ENCODE results near the gene USP26.
"Not testable (repeated sequence)": the region's sequence is repeated elsewhere in the genome, so short reads cannot be mapped to it uniquely, and the experiment has no call there.

Gene USP26

GRCh38 chrX:133097031-133097430 is at the start of gene USP26:
USP26 (minus strand) TSS chrX:133097109; CDS start chrX:133028220, 68,889 bp downstream.
- DNase-seq (ENCODE audit: low read depth in 2 of 2): no peak

- no peak for DNase-seq (ENCODE audit: low read depth in 2 of 2)
These were observed 37.4 kb upstream of the USP26 start for GRCh38 chrX:133134282-133134681.

GRCh38 chrX:133120406-133120805 is 23.5 kb upstream of the USP26 start:
- no peak for DNase-seq (ENCODE audit: low read depth in 2 of 2)

GRCh38 chrX:133094098-133094731 is 2.7 kb downstream of the USP26 start:
- no peak for DNase-seq (ENCODE audit: low read depth in 2 of 2)

GRCh38 chrX:133090236-133090809 is 6.6 kb downstream of the USP26 start:
- no peak for DNase-seq (ENCODE audit: low read depth in 2 of 2)

- DNase-seq (ENCODE audit: low read depth in 2 of 2): no peak
These were observed 7.5 kb downstream of the USP26 start for GRCh38 chrX:133089411-133089810.

- DNase-seq (ENCODE audit: low read depth in 2 of 2): no peak
These were observed 11.1 kb downstream of the USP26 start for GRCh38 chrX:133085785-133086184.

GRCh38 chrX:133085056-133085455 is 11.9 kb downstream of the USP26 start:
- DNase-seq (ENCODE audit: low read depth in 2 of 2): not testable (repeated sequence)

GRCh38 chrX:133083899-133084298 is 13.0 kb downstream of the USP26 start:
- DNase-seq (ENCODE audit: low read depth in 2 of 2): no peak

- no peak for DNase-seq (ENCODE audit: low read depth in 2 of 2)
These were observed 14.9 kb downstream of the USP26 start for GRCh38 chrX:133081990-133082389.

GRCh38 chrX:133077856-133078255 is 19.1 kb downstream of the USP26 start:
- DNase-seq (ENCODE audit: low read depth in 2 of 2): not testable (repeated sequence)

- DNase-seq (ENCODE audit: low read depth in 2 of 2): no peak
These were observed 24.3 kb downstream of the USP26 start for GRCh38 chrX:133072566-133072965.

- no peak for DNase-seq (ENCODE audit: low read depth in 2 of 2)
These were observed 28.4 kb downstream of the USP26 start for GRCh38 chrX:133068461-133068860.

- DNase-seq (ENCODE audit: low read depth in 2 of 2): no peak
These were observed 40.6 kb downstream of the USP26 start for GRCh38 chrX:133056341-133056740.

- DNase-seq (ENCODE audit: low read depth in 2 of 2): no peak
These were observed 42.0 kb downstream of the USP26 start for GRCh38 chrX:133054761-133055405.

- DNase-seq (ENCODE audit: low read depth in 2 of 2): no peak
These were observed 42.9 kb downstream of the USP26 start for GRCh38 chrX:133053861-133054598.

- DNase-seq (ENCODE audit: low read depth in 2 of 2): no peak
These were observed 48.2 kb downstream of the USP26 start for GRCh38 chrX:133048751-133049150.

- DNase-seq (ENCODE audit: low read depth in 2 of 2): no peak
These were observed 50.3 kb downstream of the USP26 start for GRCh38 chrX:133046601-133047000.

GRCh38 chrX:133045986-133046385 is 50.9 kb downstream of the USP26 start:
- no peak for DNase-seq (ENCODE audit: low read depth in 2 of 2)

GRCh38 chrX:133044145-133044786 is 52.6 kb downstream of the USP26 start:
- not testable (repeated sequence) for DNase-seq (ENCODE audit: low read depth in 2 of 2)

GRCh38 chrX:133042260-133042659 is 54.6 kb downstream of the USP26 start:
- DNase-seq (ENCODE audit: low read depth in 2 of 2): no peak

GRCh38 chrX:133033010-133033409 is 63.9 kb downstream of the USP26 start:
- no peak for DNase-seq (ENCODE audit: low read depth in 2 of 2)
